ENCODE measurements around the gene PPP5C. TPM values are rescaled to one million over a fixed set of nuclear protein-coding genes. Genes with fewer than 3 reads are reported as not detected.

The PPP5C gene
- total RNA-seq, 1 experiment from 2014 or later: 102 TPM

GRCh38 chr19:46357846-46358583 lies 11.1 kb downstream of the PPP5C start:
- Histone ChIP-seq H3K27me3 (ENCODE audit: insufficient read depth, low read length) (no peaks in the 10 kb centered on the region), H3K4me1 (ENCODE audit: control insufficient read depth in 1 of 2, insufficient read depth in 2 of 2, low read length in 2 of 2) (peaks cover 0 to 7% of the 10 kb centered on the region in 2 experiments; a peak in 1 of 4 replicates), H2AFZ (ENCODE audit: low read depth, low read length, poor library complexity, severe bottlenecking) (no peak overlapping the region), H3K79me2 (ENCODE audit: insufficient read depth, low read length) (peaks cover 68% of the 10 kb centered on the region), H3K9ac (ENCODE audit: low read length) (no peak overlapping the region), H3K9me2 (ENCODE audit: insufficient read depth) (no peaks in the 10 kb centered on the region), H3K27ac (ENCODE audit: low read depth, low read length) (no peak overlapping the region), H3K9me3 (ENCODE audit: control insufficient read depth in 1 of 2, insufficient read depth in 1 of 2, low read depth in 1 of 2, low read length in 2 of 2) (no peaks in the 10 kb centered on the region), H4K20me1 (ENCODE audit: insufficient read depth) (peaks cover 5% of the 10 kb centered on the region; the same call in 1 of the 2 replicates), H3K4me3 (replicated peaks in 1 of 2; ENCODE audit: low read depth in 1 of 2, low read length in 2 of 2) (no peak overlapping the region), H3K36me3 (ENCODE audit: control insufficient read depth in 1 of 2, insufficient read depth in 2 of 2, low read length in 2 of 2) (peaks cover 21 to 39% of the 10 kb centered on the region in 2 experiments; a peak in 3 of 4 replicates), H3K4me2 (ENCODE audit: low read length) (no peak overlapping the region)
- DNase-seq (ENCODE audit: low read depth, low spot score): no peak
- ATAC-seq: no peak
- CTCF ChIA-PET: interaction anchor here (0.7 to 1.4 kb wide), 2 partner anchors 10 to 11 kb away, joined by 3 to 4 read pairs; partner anchors contain the start of gene PPP5C
- intact Hi-C loops (cut with micrococcal nuclease): no loop called here
- no peak for TF ChIP-seq EGR1 (IDR thresholded peaks at IDR 0.05; ENCODE audit: low read depth)
- no peak for TF ChIP-seq CBX3 (IDR thresholded peaks at IDR 0.05; ENCODE audit: low read depth)
- no peak for TF ChIP-seq TCF7L2 (IDR thresholded peaks at IDR 0.05; ENCODE audit: borderline replicate concordance, extremely low read depth, insufficient read depth, insufficient read length)
- TF ChIP-seq ZFX (IDR thresholded peaks at IDR 0.05): no peak
- no peak for TF ChIP-seq JUND (IDR thresholded peaks at IDR 0.05)
- no peak for TF ChIP-seq SRF (IDR thresholded peaks at IDR 0.05; ENCODE audit: low read depth)
- TF ChIP-seq ELF1 (IDR thresholded peaks at IDR 0.05; ENCODE audit: borderline replicate concordance, low read depth): no peak
- TF ChIP-seq, protein P1, sequence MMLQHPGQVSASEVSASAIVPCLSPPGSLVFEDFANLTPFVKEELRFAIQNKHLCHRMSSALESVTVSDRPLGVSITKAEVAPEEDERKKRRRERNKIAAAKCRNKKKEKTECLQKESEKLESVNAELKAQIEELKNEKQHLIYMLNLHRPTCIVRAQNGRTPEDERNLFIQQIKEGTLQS (IDR thresholded peaks at IDR 0.05): no peak
- TF ChIP-seq EZH2phosphoT487 (IDR thresholded peaks at IDR 0.05; ENCODE audit: borderline replicate concordance): no peak
- POLR2A ChIA-PET: no interaction called here
- BruUV-seq (replicated peaks): no TSS peak
- RAD21 ChIA-PET (ENCODE audit: low non-redundant PET in 1 of 2, low total read pairs in 2 of 2, uncharacterized antibody in 2 of 2, unreplicated experiment in 2 of 2): no interaction called here

GRCh38 chr19:46361915-46362314 lies 15.0 kb downstream of the PPP5C start:
- ChIA-PET POLR2A (no interaction called here), CTCF (interaction anchor here (0.7 to 0.9 kb wide), 2 partner anchors 15 to 104 kb away, joined by 3 to 4 read pairs; partner anchors contain the start of gene PPP5C), RAD21 (ENCODE audit: low non-redundant PET in 1 of 2, low total read pairs in 2 of 2, uncharacterized antibody in 2 of 2, unreplicated experiment in 2 of 2) (no interaction called here)
- BruUV-seq (replicated peaks): no TSS peak
- Histone ChIP-seq H3K4me2 (ENCODE audit: low read length) (no peak overlapping the region), H3K36me3 (ENCODE audit: control insufficient read depth in 1 of 2, insufficient read depth in 2 of 2, low read length in 2 of 2) (peaks cover 11 to 23% of the 10 kb centered on the region in 2 experiments), H3K4me1 (ENCODE audit: control insufficient read depth in 1 of 2, insufficient read depth in 2 of 2, low read length in 2 of 2) (no peaks in the 10 kb centered on the region), H3K27me3 (ENCODE audit: insufficient read depth, low read length) (no peaks in the 10 kb centered on the region), H3K4me3 (replicated peaks in 1 of 2; ENCODE audit: low read depth in 1 of 2, low read length in 2 of 2) (no peak overlapping the region), H3K9me2 (ENCODE audit: insufficient read depth) (no peaks in the 10 kb centered on the region), H3K9ac (ENCODE audit: low read length) (no peak overlapping the region), H4K20me1 (ENCODE audit: insufficient read depth) (peaks cover 5% of the 10 kb centered on the region; the same call in 1 of the 2 replicates), H3K79me2 (ENCODE audit: insufficient read depth, low read length) (peaks cover 88% of the 10 kb centered on the region), H3K27ac (ENCODE audit: low read depth, low read length) (no peak overlapping the region), H2AFZ (ENCODE audit: low read depth, low read length, poor library complexity, severe bottlenecking) (no peak overlapping the region), H3K9me3 (ENCODE audit: control insufficient read depth in 1 of 2, insufficient read depth in 1 of 2, low read depth in 1 of 2, low read length in 2 of 2) (no peaks in the 10 kb centered on the region)
- DNase-seq (ENCODE audit: low read depth, low spot score) (no peak), ATAC-seq (no peak)
- TF ChIP-seq RAD21 (IDR thresholded peaks at IDR 0.05; ENCODE audit: low read depth) (no peak), CBX3 (IDR thresholded peaks at IDR 0.05; ENCODE audit: low read depth) (no peak), POLR2AphosphoS5 (IDR thresholded peaks at IDR 0.05; ENCODE audit: low read depth, low read length) (no peak), SP1 (IDR thresholded peaks at IDR 0.05; ENCODE audit: low read depth) (no peak), MAX (IDR thresholded peaks at IDR 0.05) (no peak), EZH2 (IDR thresholded peaks at IDR 0.05) (no peak), ZFX (IDR thresholded peaks at IDR 0.05) (no peak), EGR1 (IDR thresholded peaks at IDR 0.05; ENCODE audit: low read depth) (no peak), EZH2phosphoT487 (IDR thresholded peaks at IDR 0.05; ENCODE audit: borderline replicate concordance) (no peak), SIN3A (IDR thresholded peaks at IDR 0.05; ENCODE audit: low read depth) (no peak), YY1 (IDR thresholded peaks at IDR 0.05; ENCODE audit: extremely low read depth, insufficient replicate concordance, low read depth, low read length) (no peak), JUND (IDR thresholded peaks at IDR 0.05) (no peak)
- TF ChIP-seq, protein P1 (IDR thresholded peaks at IDR 0.05): no peak
- TF ChIP-seq, protein P2, sequence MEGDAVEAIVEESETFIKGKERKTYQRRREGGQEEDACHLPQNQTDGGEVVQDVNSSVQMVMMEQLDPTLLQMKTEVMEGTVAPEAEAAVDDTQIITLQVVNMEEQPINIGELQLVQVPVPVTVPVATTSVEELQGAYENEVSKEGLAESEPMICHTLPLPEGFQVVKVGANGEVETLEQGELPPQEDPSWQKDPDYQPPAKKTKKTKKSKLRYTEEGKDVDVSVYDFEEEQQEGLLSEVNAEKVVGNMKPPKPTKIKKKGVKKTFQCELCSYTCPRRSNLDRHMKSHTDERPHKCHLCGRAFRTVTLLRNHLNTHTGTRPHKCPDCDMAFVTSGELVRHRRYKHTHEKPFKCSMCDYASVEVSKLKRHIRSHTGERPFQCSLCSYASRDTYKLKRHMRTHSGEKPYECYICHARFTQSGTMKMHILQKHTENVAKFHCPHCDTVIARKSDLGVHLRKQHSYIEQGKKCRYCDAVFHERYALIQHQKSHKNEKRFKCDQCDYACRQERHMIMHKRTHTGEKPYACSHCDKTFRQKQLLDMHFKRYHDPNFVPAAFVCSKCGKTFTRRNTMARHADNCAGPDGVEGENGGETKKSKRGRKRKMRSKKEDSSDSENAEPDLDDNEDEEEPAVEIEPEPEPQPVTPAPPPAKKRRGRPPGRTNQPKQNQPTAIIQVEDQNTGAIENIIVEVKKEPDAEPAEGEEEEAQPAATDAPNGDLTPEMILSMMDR (IDR thresholded peaks at IDR 0.05 in 2 of 3, conservative IDR thresholded peaks at IDR 0.05 in 1 of 3; ENCODE audit: borderline replicate concordance in 1 of 3, insufficient read depth in 1 of 3, low read depth in 2 of 3, low read length in 2 of 3): no peak
- intact Hi-C loops (cut with micrococcal nuclease): no loop called here

Data from HCT116 (cell line).